GM19467 (cell line): Measurements from ENCODE around the gene PPP1CC.
A peak's percentile ranks its signal among the peaks of the same experiment; 100 is the strongest.
"Not testable (repeated sequence)": the region's sequence is repeated elsewhere in the genome, so short reads cannot be mapped to it uniquely, and the experiment has no call there.

Source experiments
- ATAC-seq: cut with Tn5 transposase; IDR thresholded peaks from one replicate; pipeline ENCODE4 v1.9.1; 2021; ENCODE audit warnings: mild to moderate bottlenecking, moderate library complexity; ENCODE audit not compliant: unreplicated experiment

PPP1CC gene

GRCh38 chr12:110756611-110757010, 13.9 kb upstream of the PPP1CC start:
- ATAC-seq, result no peak

GRCh38 chr12:110754101-110754793, 11.6 kb upstream of the PPP1CC start:
- no peak for ATAC-seq

GRCh38 chr12:110750784-110751461, 8.2 kb upstream of the PPP1CC start:
- ATAC-seq, result no peak

GRCh38 chr12:110746550-110746949, 3.9 kb upstream of the PPP1CC start:
- ATAC-seq, result no peak

- ATAC-seq, result no peak
Measured at GRCh38 chr12:110745542-110746284, 3.0 kb upstream of the PPP1CC start.

GRCh38 chr12:110744601-110745264, 2.0 kb upstream of the PPP1CC start:
- ATAC-seq, result no peak

- ATAC-seq, result no peak
Measured at GRCh38 chr12:110744151-110744571, 1.5 kb upstream of the PPP1CC start.

- ATAC-seq, result no peak
Measured at GRCh38 chr12:110743571-110744093, 941 bp upstream of the PPP1CC start.

GRCh38 chr12:110742096-110742717, 484 bp downstream of the PPP1CC start:
- ATAC-seq, result peak; percentile 21

- no peak for ATAC-seq
Measured at GRCh38 chr12:110741341-110742095, 1.2 kb downstream of the PPP1CC start.

GRCh38 chr12:110739894-110740293, 2.8 kb downstream of the PPP1CC start:
- no peak for ATAC-seq

- ATAC-seq, result no peak
Measured at GRCh38 chr12:110739488-110739887, 3.2 kb downstream of the PPP1CC start.

GRCh38 chr12:110737532-110737931, 5.2 kb downstream of the PPP1CC start:
- ATAC-seq, result no peak

GRCh38 chr12:110737016-110737415, 5.7 kb downstream of the PPP1CC start:
- not testable (repeated sequence) for ATAC-seq

GRCh38 chr12:110733900-110734299, 8.8 kb downstream of the PPP1CC start:
- ATAC-seq, result no peak

- no peak for ATAC-seq
Measured at GRCh38 chr12:110733089-110733715, 9.5 kb downstream of the PPP1CC start.

GRCh38 chr12:110732572-110732971, 10.1 kb downstream of the PPP1CC start:
- ATAC-seq, result no peak

GRCh38 chr12:110731479-110731878, 11.2 kb downstream of the PPP1CC start:
- no peak for ATAC-seq

- ATAC-seq, result no peak
Measured at GRCh38 chr12:110728628-110729027, 14.1 kb downstream of the PPP1CC start.
